Measurements from ENCODE around the gene ABCF2. TPM values are rescaled to one million over a fixed set of nuclear protein-coding genes. Genes with fewer than 3 reads are reported as not detected.

Gene ABCF2
- total RNA-seq, 4 donors from 2014 or later = 10.0 to 30.8 (median 27.8) TPM

DNA sequence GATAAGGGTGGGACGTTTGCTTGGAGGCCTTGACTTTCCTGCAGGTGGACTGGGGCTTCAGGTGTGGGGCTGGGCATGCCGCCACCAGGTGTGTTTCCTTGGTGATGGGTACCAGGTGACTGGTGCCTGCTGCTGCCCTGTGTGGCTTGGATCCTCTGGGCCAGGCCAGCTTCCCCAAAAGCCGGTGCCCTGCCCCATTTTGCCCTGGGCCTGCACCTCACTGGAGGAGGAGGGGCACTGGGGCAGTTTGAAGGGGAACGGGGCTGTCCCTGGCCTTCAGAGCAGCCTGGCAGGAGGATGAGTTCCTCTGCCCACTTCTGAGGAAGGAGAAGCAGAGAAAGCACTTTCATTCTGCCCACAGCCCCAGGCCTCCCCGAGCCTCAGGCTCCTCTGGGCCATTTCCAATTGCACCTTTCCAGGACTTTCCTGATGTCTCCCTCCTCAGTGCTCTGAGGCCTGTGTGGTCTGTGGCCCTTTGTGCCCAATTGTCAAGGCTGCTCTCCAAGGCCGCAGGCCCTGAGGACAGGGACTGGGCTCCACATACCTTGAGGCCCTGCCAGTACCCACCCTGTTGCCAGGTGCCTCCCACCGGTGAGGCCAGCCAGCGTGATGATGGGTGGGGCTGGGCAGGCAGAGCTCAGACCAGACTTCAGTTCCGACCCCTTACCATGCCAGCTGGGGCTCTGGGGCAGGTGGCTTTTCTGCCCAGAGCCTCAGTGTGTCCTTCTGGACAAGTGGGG, 46.8 kb upstream of the ABCF2 start:
- Histone ChIP-seq H3K4me1 (peaks cover 0 to 23% (median 8%) of the 10 kb centered on the region in 4 donors), H3K4me3 (no peak overlapping the region), H3K27ac (no peak overlapping the region), H3K27me3 (peaks cover 16% of the 10 kb centered on the region), H3K36me3 (no peaks in the 10 kb centered on the region), H3K9me3 (no peaks in the 10 kb centered on the region)
- intact Hi-C loops (cut with DNase I; ENCODE audit: low total_unique reads) = no loop called here
- in situ Hi-C loops (cut with MboI; ENCODE audit: low pct_ligation_motif_present in 1 of 4, low pct_unique_long_range_greater_than_20kb in 1 of 4, low sequenced_read_pairs in 3 of 4) = no loop called here
- TF ChIP-seq POLR2AphosphoS5 (IDR thresholded peaks at IDR 0.05) (no peak), CTCF (IDR thresholded peaks at IDR 0.05) (no peak), EP300 (IDR thresholded peaks at IDR 0.05; ENCODE audit: low read depth) (no peak), POLR2A (IDR thresholded peaks at IDR 0.05) (no peak)
- 55% methylated on average over 7 of the region's 9 CpGs; no CpG with 5 or more reads in 1 of the 2 donors for WGBS, 2 donors (ENCODE audit: low coverage in 1 of 2)
- DNase-seq = no peak

- no peak overlapping the region for H3K4me3 ChIP-seq
- peak overlapping the region in 2 of 4 donors; percentile 44 to 70 for H3K27ac ChIP-seq
- peaks cover 0 to 23% (median 8%) of the 10 kb centered on the region in 4 donors for H3K4me1 ChIP-seq
- no peak for TF ChIP-seq POLR2A (IDR thresholded peaks at IDR 0.05)
- no peaks in the 10 kb centered on the region for H3K9me3 ChIP-seq
- intact Hi-C loops (cut with DNase I; ENCODE audit: low total_unique reads) (no loop called here), in situ Hi-C loops (cut with MboI; ENCODE audit: low pct_ligation_motif_present in 1 of 4, low pct_unique_long_range_greater_than_20kb in 1 of 4, low sequenced_read_pairs in 3 of 4) (no loop called here)
- DNase-seq = no peak
- peaks cover 13% of the 10 kb centered on the region for H3K27me3 ChIP-seq
- 90% methylated on average over 7 of the region's 7 CpGs; no CpG with 5 or more reads in 1 of the 2 donors for WGBS, 2 donors (ENCODE audit: low coverage in 1 of 2)
- H3K36me3 ChIP-seq = no peaks in the 10 kb centered on the region
These were observed 45.9 kb upstream of the ABCF2 start for GRCh38 chr7:151272877-151273276.

- TF ChIP-seq POLR2AphosphoS5 (IDR thresholded peaks at IDR 0.05) (no peak), POLR2A (IDR thresholded peaks at IDR 0.05) (no peak), EP300 (IDR thresholded peaks at IDR 0.05; ENCODE audit: low read depth) (no peak), CTCF (IDR thresholded peaks at IDR 0.05) (no peak)
- Histone ChIP-seq H3K9me3 (no peaks in the 10 kb centered on the region), H3K27ac (peak overlapping the region; percentile 33 to 70 (median 40)), H3K4me1 (peaks cover 0 to 20% (median 5%) of the 10 kb centered on the region in 4 donors), H3K4me3 (no peak overlapping the region), H3K36me3 (no peaks in the 10 kb centered on the region), H3K27me3 (peaks cover 9% of the 10 kb centered on the region)
- in situ Hi-C loops (cut with MboI; ENCODE audit: low pct_ligation_motif_present in 1 of 4, low pct_unique_long_range_greater_than_20kb in 1 of 4, low sequenced_read_pairs in 3 of 4) (no loop called here), intact Hi-C loops (cut with DNase I; ENCODE audit: low total_unique reads) (no loop called here)
- 69 to 83% methylated on average over 2 to 10 of the region's 10 CpGs for WGBS, 2 donors (ENCODE audit: low coverage in 1 of 2)
- no peak for DNase-seq
These were observed 45.4 kb upstream of the ABCF2 start for GRCh38 chr7:151272405-151272804.

DNA sequence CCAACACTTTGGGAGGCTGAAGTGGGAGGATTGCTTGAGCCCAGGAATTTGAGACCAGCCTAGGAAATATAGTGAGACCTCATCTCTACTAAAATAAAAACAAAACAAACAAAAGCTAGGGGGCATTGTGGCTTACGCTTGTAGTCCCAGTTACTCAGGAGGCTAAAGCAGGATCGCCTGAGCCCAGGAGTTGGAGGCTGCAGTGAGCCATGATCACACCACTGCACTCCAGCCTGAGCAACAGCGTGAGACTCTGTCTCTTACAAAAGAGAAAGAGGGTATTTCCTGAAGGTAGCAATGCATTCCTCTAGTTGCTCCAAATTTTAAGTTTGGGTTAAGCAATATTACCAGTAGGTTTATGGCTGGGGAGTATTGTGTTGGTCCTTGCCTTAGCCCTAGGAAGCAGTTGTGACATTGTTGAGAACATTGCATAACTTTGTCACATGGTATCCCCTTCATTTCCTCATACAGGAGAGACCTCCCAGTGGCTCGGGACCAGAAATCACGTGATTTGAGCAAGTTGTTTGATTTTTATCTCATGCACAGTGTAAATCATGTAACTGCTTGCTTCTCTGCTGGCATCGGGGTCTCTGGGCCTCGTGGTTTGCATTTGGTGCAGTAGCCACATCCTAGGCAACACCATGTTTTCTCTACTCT, 44.8 kb upstream of the ABCF2 start:
- in situ Hi-C loops (cut with MboI; ENCODE audit: low pct_ligation_motif_present in 1 of 4, low pct_unique_long_range_greater_than_20kb in 1 of 4, low sequenced_read_pairs in 3 of 4) = no loop called here
- TF ChIP-seq POLR2AphosphoS5 (IDR thresholded peaks at IDR 0.05) = peak; percentile 25 to 45 (median 36)
- TF ChIP-seq CTCF (IDR thresholded peaks at IDR 0.05) = no peak
- Histone ChIP-seq H3K27me3 (peaks cover 5% of the 10 kb centered on the region), H3K9me3 (no peaks in the 10 kb centered on the region), H3K27ac (peak overlapping the region; percentile 33 to 70 (median 54)), H3K4me1 (peaks cover 0 to 16% (median 2%) of the 10 kb centered on the region in 4 donors), H3K36me3 (no peaks in the 10 kb centered on the region), H3K4me3 (no peak overlapping the region)
- intact Hi-C loops (cut with DNase I; ENCODE audit: low total_unique reads) = no loop called here
- 37% methylated on average over 7 of the region's 7 CpGs; no CpG with 5 or more reads in 1 of the 2 donors for WGBS, 2 donors (ENCODE audit: low coverage in 1 of 2)
- DNase-seq = peak; percentile 52
